Neural cell (in vitro differentiated cells): Measurements from ENCODE around the gene DHRS3. TPM values are rescaled to one million over a fixed set of nuclear protein-coding genes. Genes with fewer than 3 reads are reported as not detected.

Experiments
- polyA plus RNA-seq: library from polyadenylated mRNA; depleted of rRNA; stranded (reverse); fragments of >200 nt; gene quantifications from 2 replicates; pipeline ENCODE4 v1.2.3, GENCODE V29; 2014
- small RNA-seq, 3 experiments: library from RNA; depleted of rRNA; stranded (forward); fragments of <200 nt; gene quantifications; one replicate each; pipeline ENCODE3, GENCODE V24; 2012

Gene DHRS3
- polyA plus RNA-seq, 1 donor from 2014 or later: 0.22 TPM

Small RNA genes within 50 kb of the gene (small RNA-seq; reads per million reads assigned to genes)
- gene MIR6730 (0 to 0.07 (median 0) reads per million in 3 experiments), gene RNU6ATAC18P (0 to 0.41 (median 0) reads per million in 3 experiments)

Other genes starting within 250 kb of the DHRS3 start
- not detected in 2 replicates for gene AADACL4, start 25.9 kb upstream of the DHRS3 start, polyA plus RNA-seq
- not detected in 2 replicates for gene AADACL3, start 97.9 kb upstream of the DHRS3 start, polyA plus RNA-seq
- gene CFAP107, start 128.0 kb upstream of the DHRS3 start, polyA plus RNA-seq: not detected in 2 replicates
- gene PRAMEF12, start 155.5 kb upstream of the DHRS3 start, polyA plus RNA-seq: not detected in 2 replicates
- gene PRAMEF1, start 173.2 kb upstream of the DHRS3 start, polyA plus RNA-seq: not detected in 2 replicates
- not detected in 2 replicates for gene PRAMEF11, start 213.2 kb upstream of the DHRS3 start, polyA plus RNA-seq
- not detected in 2 replicates for gene HNRNPCL1, start 230.5 kb upstream of the DHRS3 start, polyA plus RNA-seq
- not detected in 2 replicates for gene PRAMEF2, start 238.9 kb upstream of the DHRS3 start, polyA plus RNA-seq